GM10266 (cell line): ENCODE data around the gene IL3.

Experiments used
- DNase-seq: peaks from one replicate; pipeline ENCODE4 v3.0.0; 2012; ENCODE audit errors: extremely low spot score
- TF ChIP-seq, protein P1 (sequence below): IDR thresholded peaks from 2 replicates; pipeline ENCODE4 v1.5.1; 2012; ENCODE audit warnings: mild to moderate bottlenecking, low read depth; ENCODE audit not compliant: control insufficient read depth, insufficient read depth; ENCODE audit errors: missing control alignments

IL3 gene

DNA sequence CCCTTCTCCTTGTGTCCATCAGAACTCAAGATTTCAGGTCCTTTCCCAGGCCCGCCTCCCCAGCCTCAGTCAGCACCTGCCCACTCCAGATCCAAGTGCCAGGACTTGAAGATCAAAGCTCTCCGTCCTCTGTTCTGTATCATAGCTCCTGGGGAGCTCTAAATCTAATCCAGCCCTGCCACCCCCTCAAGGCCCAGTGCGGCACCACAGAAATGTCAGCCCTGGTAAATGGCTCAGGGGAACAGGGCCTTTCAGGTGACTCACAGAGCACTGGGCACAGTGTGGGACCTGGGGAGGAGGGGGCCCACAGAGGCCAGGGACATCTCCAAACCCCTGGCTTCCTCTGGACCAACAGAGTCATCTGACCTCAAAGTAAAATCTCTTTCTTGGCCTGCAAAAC is 19.2 kb downstream of the IL3 start:
- no peak for DNase-seq
- TF ChIP-seq, protein P1, sequence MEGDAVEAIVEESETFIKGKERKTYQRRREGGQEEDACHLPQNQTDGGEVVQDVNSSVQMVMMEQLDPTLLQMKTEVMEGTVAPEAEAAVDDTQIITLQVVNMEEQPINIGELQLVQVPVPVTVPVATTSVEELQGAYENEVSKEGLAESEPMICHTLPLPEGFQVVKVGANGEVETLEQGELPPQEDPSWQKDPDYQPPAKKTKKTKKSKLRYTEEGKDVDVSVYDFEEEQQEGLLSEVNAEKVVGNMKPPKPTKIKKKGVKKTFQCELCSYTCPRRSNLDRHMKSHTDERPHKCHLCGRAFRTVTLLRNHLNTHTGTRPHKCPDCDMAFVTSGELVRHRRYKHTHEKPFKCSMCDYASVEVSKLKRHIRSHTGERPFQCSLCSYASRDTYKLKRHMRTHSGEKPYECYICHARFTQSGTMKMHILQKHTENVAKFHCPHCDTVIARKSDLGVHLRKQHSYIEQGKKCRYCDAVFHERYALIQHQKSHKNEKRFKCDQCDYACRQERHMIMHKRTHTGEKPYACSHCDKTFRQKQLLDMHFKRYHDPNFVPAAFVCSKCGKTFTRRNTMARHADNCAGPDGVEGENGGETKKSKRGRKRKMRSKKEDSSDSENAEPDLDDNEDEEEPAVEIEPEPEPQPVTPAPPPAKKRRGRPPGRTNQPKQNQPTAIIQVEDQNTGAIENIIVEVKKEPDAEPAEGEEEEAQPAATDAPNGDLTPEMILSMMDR: no peak

DNA sequence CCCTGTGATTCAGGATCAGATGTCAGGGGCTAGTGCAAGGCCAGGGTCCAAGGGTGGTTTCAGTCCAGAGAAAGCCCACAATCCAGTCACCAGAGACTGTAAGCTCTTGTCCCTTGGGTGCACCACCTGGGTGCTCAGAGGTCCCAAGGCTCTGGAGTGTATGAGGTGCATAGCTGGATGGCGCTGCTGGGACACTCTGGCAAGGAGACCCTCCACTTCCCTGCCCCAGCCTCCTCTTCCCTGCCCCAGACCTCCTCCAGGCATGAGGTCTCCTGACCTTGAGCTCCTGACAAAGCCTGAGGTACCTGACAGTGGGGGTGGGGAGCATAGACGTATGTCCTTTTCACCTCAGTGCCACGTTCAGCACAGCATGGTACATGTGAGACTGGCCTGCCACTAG is 20.1 kb downstream of the IL3 start:
- TF ChIP-seq, protein P1: no peak
- no peak for DNase-seq

DNA sequence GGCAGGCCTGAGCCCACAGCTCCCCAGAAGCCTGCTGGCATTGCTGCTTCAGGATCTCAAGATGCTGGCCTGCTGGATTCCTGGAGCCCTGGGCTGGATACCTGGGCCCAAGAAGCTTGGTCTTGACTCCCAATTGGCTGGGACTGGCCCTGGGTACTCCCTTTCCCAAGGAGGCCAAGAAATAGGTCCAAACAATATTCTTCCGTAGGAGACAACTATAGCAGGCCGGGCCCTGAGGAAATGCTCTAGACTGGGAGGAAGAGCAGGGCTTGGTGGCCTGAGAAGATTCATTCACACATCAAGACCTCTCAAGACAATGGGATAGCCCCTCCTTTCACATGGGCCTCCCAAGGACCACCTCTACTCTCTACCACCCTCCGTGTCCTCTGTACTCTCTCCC is 21.0 kb downstream of the IL3 start:
- TF ChIP-seq, protein P1: no peak

DNA sequence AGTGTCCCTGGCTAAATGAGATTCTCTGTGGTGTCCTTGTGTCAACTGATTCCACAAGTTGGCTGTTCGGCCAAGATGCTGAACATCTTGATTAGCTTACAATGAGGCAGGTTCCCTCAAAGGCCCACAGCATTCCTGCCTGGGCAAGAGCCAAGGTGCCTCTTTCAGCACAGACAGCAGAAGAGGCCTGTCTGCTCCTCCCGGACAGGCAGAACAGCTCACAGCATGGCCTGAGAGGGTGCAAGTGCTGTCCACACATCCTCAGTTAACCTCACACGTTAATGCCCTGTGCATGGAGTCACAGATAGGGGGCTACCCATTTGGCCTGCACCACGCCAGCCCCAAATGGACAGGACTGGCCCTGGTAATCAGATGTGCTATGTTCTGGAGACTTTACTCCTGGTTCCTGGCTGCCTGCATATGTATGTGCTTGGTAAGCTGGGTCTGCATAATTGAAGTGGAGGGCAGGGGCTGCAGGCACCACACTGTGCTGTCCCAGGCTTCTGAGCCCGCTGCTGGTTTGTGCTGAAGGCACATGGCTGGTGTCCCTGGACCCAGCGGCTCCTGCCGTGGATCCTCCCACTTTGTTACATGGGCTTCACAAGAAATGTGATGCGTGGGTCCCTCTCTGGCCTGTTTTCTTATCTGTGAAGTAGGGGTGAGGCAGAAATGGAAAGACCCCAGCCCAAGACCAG is 22.0 kb downstream of the IL3 start:
- TF ChIP-seq, protein P1: no peak
- DNase-seq: no peak

More for the DNA sequence above, 21.0 kb downstream of the IL3 start:
- DNase-seq: no peak

DNA sequence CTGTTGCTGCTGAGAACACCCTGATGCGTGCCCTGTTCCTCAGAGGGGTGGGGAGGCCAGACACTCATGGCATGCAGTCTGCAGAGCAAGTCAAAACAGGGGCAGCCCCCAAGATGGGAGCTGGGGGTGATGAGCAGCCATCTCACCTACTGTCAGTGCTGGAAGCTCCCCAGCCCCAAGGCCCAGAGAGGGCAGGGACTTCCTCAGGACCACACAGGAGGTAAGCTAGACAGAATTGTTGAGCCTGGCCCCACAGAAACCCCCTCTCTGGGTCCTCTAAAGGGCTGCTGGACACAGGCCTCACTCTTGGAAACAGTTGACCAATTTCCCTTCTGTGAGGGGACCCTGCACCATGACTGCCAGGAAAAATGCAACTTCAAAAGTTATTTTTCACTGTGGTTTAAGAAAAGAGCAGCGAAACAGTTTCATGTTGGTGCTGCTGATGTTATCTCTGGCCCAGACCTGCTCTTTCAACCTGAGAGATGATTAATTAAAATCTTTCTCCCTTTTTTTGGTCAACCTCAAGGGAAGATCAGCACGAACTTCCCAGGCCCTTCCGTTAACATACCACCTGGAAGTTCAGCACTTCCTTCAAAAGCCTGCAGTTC is 22.7 kb downstream of the IL3 start:
- DNase-seq: no peak
- TF ChIP-seq, protein P1: no peak

DNA sequence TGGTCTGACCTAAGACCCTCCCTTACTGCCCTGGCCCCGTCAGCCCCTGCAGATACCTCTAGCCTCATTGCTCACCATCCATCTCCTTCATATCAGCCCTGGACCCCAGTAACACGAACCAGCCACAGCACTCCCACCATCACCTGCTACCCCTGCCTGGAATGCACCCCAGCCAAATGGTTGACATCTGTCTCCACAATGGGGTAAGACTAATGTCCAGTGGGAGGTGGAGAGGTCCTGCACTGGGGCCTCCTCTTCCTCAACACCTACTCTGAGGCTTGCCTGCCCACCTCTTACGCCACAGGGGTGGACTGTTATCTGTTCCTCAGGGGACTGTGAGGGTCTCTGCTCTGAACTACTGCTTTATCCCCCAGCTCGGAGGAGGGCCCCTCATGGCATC is 25.2 kb downstream of the IL3 start:
- TF ChIP-seq, protein P1: no peak

DNA sequence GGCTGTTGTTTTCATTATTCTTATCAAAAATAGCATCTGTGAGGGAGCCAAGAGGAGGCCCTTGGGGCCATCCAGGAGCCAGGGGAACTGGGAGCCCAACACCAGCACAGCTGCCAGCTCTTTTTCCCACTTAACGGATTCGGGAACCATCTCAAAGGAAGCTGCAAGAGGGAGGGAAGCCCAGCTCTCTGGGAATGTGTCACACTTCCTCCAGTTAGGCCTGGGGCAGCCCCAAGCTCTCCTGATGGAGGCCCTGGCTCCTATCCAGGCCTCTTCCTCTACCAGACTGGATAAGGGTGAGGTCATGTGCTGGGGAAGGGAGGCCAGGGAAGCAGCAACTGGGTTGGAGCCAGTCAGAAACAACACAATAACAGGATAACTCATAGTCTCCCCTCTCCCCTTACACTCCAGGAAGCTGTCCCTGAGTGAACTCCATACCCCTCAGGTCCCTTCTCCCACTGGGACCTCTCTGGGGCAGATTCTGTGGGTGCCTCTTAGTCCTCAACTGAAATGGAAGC is 25.9 kb downstream of the IL3 start:
- TF ChIP-seq, protein P1: no peak
- no peak for DNase-seq

More for the DNA sequence above, 25.2 kb downstream of the IL3 start:
- no peak for DNase-seq
